BJ (cell line): ENCODE measurements around the gene OR5V1. TPM values are rescaled to one million over a fixed set of nuclear protein-coding genes. Genes with fewer than 3 reads are reported as not detected.
"Not testable (repeated sequence)": the region's sequence is repeated elsewhere in the genome, so short reads cannot be mapped to it uniquely, and the experiment has no call there.

Experiments
- CTCF ChIA-PET: fragments of 350-600 bp; formaldehyde crosslinking; extraction: SDS; loops from one replicate; lab custom pipeline; 2021; ENCODE audit warnings: antibody characterized with exemption, inconsistent platforms; lab: Yijun Ruan, JAX
- POLR2A ChIA-PET: fragments of 300-600 bp; sonication (Branson Sonifier 250); formaldehyde crosslinking; extraction: SDS; loops from one replicate; lab custom pipeline; 2021; ENCODE audit warnings: antibody characterized with exemption; lab: Charles Lee
- DNase-seq: peaks from one replicate; pipeline ENCODE4 v3.0.0-alpha.2; 2011; ENCODE audit warnings: low read depth
- H3K27me3 ChIP-seq: 2 replicates; pipeline ENCODE4 v1.6.0; 2011; ENCODE audit warnings: low read length; ENCODE audit not compliant: control insufficient read depth, insufficient read depth
- H3K36me3 ChIP-seq: 2 replicates; pipeline ENCODE4 v1.5.1; 2011; ENCODE audit warnings: low read length; ENCODE audit not compliant: control insufficient read depth, insufficient read depth
- H3K4me3 ChIP-seq: 2 replicates; pipeline ENCODE4 v1.5.1; 2011; ENCODE audit warnings: low read depth, mild to moderate bottlenecking, control low read depth, low read length
- polyA plus RNA-seq: library from polyadenylated mRNA; depleted of rRNA; stranded (reverse); fragments of >200 nt; gene quantifications from 2 replicates; pipeline ENCODE4 v1.2.3, GENCODE V29; 2011
- TF ChIP-seq, protein P1 (sequence below): IDR thresholded peaks from 2 replicates; pipeline ENCODE4 v1.5.1; 2011; ENCODE audit warnings: low read depth, mild to moderate bottlenecking, control low read depth, inconsistent platforms, low read length, moderate library complexity; ENCODE audit not compliant: insufficient read depth

Gene OR5V1
- polyA plus RNA-seq, 1 experiment: not detected

- Histone ChIP-seq H3K36me3 (no peaks in the 10 kb centered on the region), H3K27me3 (no peaks in the 10 kb centered on the region), H3K4me3 (no peak overlapping the region)
- ChIA-PET CTCF (no interaction called here), POLR2A (no interaction called here)
- TF ChIP-seq, protein P1, sequence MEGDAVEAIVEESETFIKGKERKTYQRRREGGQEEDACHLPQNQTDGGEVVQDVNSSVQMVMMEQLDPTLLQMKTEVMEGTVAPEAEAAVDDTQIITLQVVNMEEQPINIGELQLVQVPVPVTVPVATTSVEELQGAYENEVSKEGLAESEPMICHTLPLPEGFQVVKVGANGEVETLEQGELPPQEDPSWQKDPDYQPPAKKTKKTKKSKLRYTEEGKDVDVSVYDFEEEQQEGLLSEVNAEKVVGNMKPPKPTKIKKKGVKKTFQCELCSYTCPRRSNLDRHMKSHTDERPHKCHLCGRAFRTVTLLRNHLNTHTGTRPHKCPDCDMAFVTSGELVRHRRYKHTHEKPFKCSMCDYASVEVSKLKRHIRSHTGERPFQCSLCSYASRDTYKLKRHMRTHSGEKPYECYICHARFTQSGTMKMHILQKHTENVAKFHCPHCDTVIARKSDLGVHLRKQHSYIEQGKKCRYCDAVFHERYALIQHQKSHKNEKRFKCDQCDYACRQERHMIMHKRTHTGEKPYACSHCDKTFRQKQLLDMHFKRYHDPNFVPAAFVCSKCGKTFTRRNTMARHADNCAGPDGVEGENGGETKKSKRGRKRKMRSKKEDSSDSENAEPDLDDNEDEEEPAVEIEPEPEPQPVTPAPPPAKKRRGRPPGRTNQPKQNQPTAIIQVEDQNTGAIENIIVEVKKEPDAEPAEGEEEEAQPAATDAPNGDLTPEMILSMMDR: no peak
- no peak for DNase-seq
Observed at GRCh38 chr6:29345380-29345779, 23.3 kb downstream of the OR5V1 start.

DNA sequence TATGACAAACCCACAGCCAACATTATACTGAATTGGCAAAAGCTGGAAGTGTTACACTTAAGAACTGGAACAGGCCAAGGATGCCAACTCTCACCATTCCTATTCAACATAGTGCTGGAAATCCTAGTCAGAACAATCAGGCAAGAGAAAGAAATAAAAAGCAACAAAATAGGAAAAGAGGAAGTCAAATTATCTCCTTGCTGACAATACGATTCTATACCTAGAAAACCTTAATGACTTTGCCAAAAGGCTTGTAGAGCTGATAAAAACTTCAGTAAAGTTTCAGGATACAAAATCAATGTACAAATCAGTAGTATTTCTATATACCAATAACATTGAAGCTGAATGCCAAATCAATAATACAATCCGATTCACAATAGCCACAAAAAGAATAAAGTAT is 32.4 kb downstream of the OR5V1 start:
- TF ChIP-seq, protein P1: no peak
- ChIA-PET CTCF (interaction anchor here (0.7 kb wide), 1 partner anchor 309 kb away, joined by 3 read pairs; no protein-coding TSS in a partner anchor), POLR2A (no interaction called here)
- Histone ChIP-seq H3K4me3 (no peak overlapping the region), H3K27me3 (no peaks in the 10 kb centered on the region), H3K36me3 (no peaks in the 10 kb centered on the region)
- DNase-seq: no peak

DNA sequence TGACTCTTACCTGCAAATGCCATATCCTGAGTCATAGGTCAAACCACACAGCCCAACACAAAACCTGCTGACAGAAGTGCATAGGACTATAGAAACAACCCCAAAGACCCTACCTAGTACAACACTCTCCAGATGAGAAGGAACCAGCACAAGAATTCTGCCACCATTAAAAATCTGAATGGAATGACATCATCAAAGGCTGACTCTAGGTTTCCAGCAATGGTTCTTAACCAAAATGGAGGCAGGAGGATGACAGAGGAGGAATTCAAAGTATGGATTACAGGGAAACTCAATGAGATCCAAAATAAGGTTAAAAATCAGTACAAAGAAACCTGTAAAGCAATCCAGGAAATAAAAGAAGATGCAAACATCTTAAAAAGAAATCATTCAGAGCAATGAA is 36.0 kb downstream of the OR5V1 start:
- no peaks in the 10 kb centered on the region for H3K36me3 ChIP-seq
- H3K27me3 ChIP-seq: no peaks in the 10 kb centered on the region
- TF ChIP-seq, protein P1: no peak
- DNase-seq: no peak
- ChIA-PET CTCF (no interaction called here), POLR2A (no interaction called here)
- H3K4me3 ChIP-seq: no peak overlapping the region

DNA sequence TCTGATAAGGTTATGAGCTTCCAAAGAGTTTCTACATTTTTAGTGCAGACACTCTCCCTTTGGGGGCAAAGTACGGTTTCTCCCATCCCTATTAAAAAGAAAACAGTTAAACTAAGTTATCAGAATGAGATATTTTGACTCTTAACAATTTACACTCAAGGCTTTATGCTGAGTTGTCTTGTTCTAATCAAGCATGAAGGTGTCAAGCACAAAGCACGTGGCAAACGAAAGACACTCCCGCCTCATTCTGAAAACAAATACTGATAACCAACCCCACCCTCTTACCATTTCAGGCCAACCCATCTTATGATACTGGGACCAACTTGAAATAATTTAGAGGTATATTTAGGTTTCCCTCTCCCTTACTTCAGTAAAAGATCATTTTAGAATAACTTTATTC is 42.9 kb downstream of the OR5V1 start:
- no peak for DNase-seq
- ChIA-PET CTCF (no interaction called here), POLR2A (no interaction called here)
- H3K27me3 ChIP-seq: no peaks in the 10 kb centered on the region
- no peak overlapping the region for H3K4me3 ChIP-seq
- TF ChIP-seq, protein P1: no peak
- no peaks in the 10 kb centered on the region for H3K36me3 ChIP-seq

GRCh38 chr6:29323332-29323731 is 45.3 kb downstream of the OR5V1 start:
- H3K36me3 ChIP-seq, H3K4me3 ChIP-seq, POLR2A ChIA-PET, DNase-seq, H3K27me3 ChIP-seq, CTCF ChIA-PET: not testable (repeated sequence)

- no peak for DNase-seq
- no peak overlapping the region for H3K4me3 ChIP-seq
- H3K36me3 ChIP-seq: no peaks in the 10 kb centered on the region
- ChIA-PET CTCF (no interaction called here), POLR2A (no interaction called here)
- TF ChIP-seq, protein P1: no peak
- H3K27me3 ChIP-seq: no peaks in the 10 kb centered on the region
Observed at GRCh38 chr6:29319931-29320330, 48.7 kb downstream of the OR5V1 start.
